H1 (cell line): ENCODE data around the gene CAMK2G. TPM values are rescaled to one million over a fixed set of nuclear protein-coding genes. Genes with fewer than 3 reads are reported as not detected.

Source experiments
- polyA plus RNA-seq, 7 experiments: library from polyadenylated mRNA; depleted of rRNA in 3 of 7; stranded (reverse) in 5 of 7; unstranded in 2 of 7; fragments of >200 nt in 5 of 7; fragments of 200-250 nt in 2 of 7; gene quantifications; 1 replicate in 5 of 7; 2 replicates in 1 of 7; 4 replicates in 1 of 7; pipeline versions ENCODE4 v1.2.1 to v1.2.3, GENCODE V29; 2011 to 2013; ENCODE audit warnings: missing spikeins in 2 of 7, mixed read lengths in 2 of 7
- small RNA-seq: library from polyadenylated mRNA; stranded (forward); fragments of <200 nt; extraction: miRNeasy Mini kit (QIAGEN cat#:217004); gene quantifications from one replicate; pipeline ENCODE3, GENCODE V24; 2013; ENCODE audit not compliant: insufficient read depth
- total RNA-seq: library from RNA; stranded (reverse); fragmentation: NEBNext Ultra II Directional; extraction: Animal tissue kit (Norgen Biotek cat#: 25700); gene quantifications from 2 replicates; pipeline ENCODE4 v1.2.1, GENCODE V29; 2021

CAMK2G gene
- total and polyA plus RNA-seq, 2 of the 8 experiments (the other 6 are each of a cell fraction or from before 2014, with no cell fraction given): 28.9 to 31.7 TPM

Small RNA genes lying within 50 kb of the gene (small RNA-seq; reads per million reads assigned to genes)
- gene AC022400.9: not detected
- not detected for gene ZSWIM8-AS1

Other genes starting within 250 kb of the CAMK2G start
- 2.6 and 2.7 TPM in 2 replicates for gene MYOZ1, start 233.1 kb downstream of the CAMK2G start, total RNA-seq
- gene MYOZ1, start 233.1 kb downstream of the CAMK2G start, polyA plus RNA-seq (2011; rRNA removed): 3.0 and 3.3 TPM in 2 replicates
- gene SYNPO2L, start 218.5 kb downstream of the CAMK2G start, total RNA-seq: 0.11 and 0.19 TPM in 2 replicates
- 0.05 and 0.06 TPM in 2 replicates for gene SYNPO2L, start 218.5 kb downstream of the CAMK2G start, polyA plus RNA-seq (2011; rRNA removed)
- 3.1 and 5.4 TPM in 2 replicates for gene AGAP5, start 176.4 kb downstream of the CAMK2G start, total RNA-seq
- gene AGAP5, start 176.4 kb downstream of the CAMK2G start, polyA plus RNA-seq (2011; rRNA removed): 5.6 and 6.0 TPM in 2 replicates
- gene SEC24C, start 130.2 kb downstream of the CAMK2G start, total RNA-seq: 63.2 and 66.8 TPM in 2 replicates
- gene SEC24C, start 130.2 kb downstream of the CAMK2G start, polyA plus RNA-seq (2011; rRNA removed): 67.4 and 70.4 TPM in 2 replicates
- gene CHCHD1, start 92.5 kb downstream of the CAMK2G start, total RNA-seq: 44.9 and 46.4 TPM in 2 replicates
- 52.6 and 58.1 TPM in 2 replicates for gene CHCHD1, start 92.5 kb downstream of the CAMK2G start, polyA plus RNA-seq (2011; rRNA removed)
- 44.7 and 49.8 TPM in 2 replicates for gene ZSWIM8, start 88.9 kb downstream of the CAMK2G start, total RNA-seq
- gene ZSWIM8, start 88.9 kb downstream of the CAMK2G start, polyA plus RNA-seq (2011; rRNA removed): 99.7 and 113 TPM in 2 replicates
- gene NDST2, start 63.0 kb downstream of the CAMK2G start, total RNA-seq: 21.4 and 25.5 TPM in 2 replicates
- 13.9 and 18.0 TPM in 2 replicates for gene NDST2, start 63.0 kb downstream of the CAMK2G start, polyA plus RNA-seq (2011; rRNA removed)
- gene PLAU, start 36.6 kb upstream of the CAMK2G start, total RNA-seq: 23.8 and 26.1 TPM in 2 replicates
- 15.8 and 16.2 TPM in 2 replicates for gene PLAU, start 36.6 kb upstream of the CAMK2G start, polyA plus RNA-seq (2011; rRNA removed)
- gene VCL, start 123.6 kb upstream of the CAMK2G start, total RNA-seq: 361 and 377 TPM in 2 replicates
- 91.8 and 119 TPM in 2 replicates for gene VCL, start 123.6 kb upstream of the CAMK2G start, polyA plus RNA-seq (2011; rRNA removed)